ENCODE measurements around the gene PI4KA. TPM values are rescaled to one million over a fixed set of nuclear protein-coding genes. Genes with fewer than 3 reads are reported as not detected.
A peak's percentile ranks its signal among the peaks of the same experiment; 100 is the strongest.

PI4KA gene
- total RNA-seq, 2 experiments from 2014 or later: 103 to 113 TPM

GRCh38 chr22:20815477-20816050 lies 43.0 kb downstream of the PI4KA start:
- ChIA-PET CTCF (interaction anchor here (0.6 to 1.5 kb wide), 3 partner anchors 31 to 245 kb away, joined by 3 to 5 read pairs (median 4); no protein-coding TSS in a partner anchor), POLR2A (no interaction called here)
- peaks cover 19% of the 10 kb centered on the region for H3K4me1 Mint-ChIP-seq
- H3K4me3 Mint-ChIP-seq: no peak overlapping the region
- no peak for DNase-seq
- H3K27me3 Mint-ChIP-seq: no peaks in the 10 kb centered on the region
- no peaks in the 10 kb centered on the region for H3K9me3 Mint-ChIP-seq
- peaks cover 55% of the 10 kb centered on the region for H3K36me3 Mint-ChIP-seq (ENCODE audit: low read depth)
- H3K27ac Mint-ChIP-seq: no peak overlapping the region

GRCh38 chr22:20814221-20814808 lies 44.3 kb downstream of the PI4KA start:
- Mint-ChIP-seq H3K27me3 (no peaks in the 10 kb centered on the region), H3K4me1 (peaks cover 21% of the 10 kb centered on the region), H3K27ac (no peak overlapping the region), H3K9me3 (no peaks in the 10 kb centered on the region), H3K4me3 (no peak overlapping the region), H3K36me3 (ENCODE audit: low read depth) (peaks cover 56% of the 10 kb centered on the region)
- CTCF ChIA-PET: no interaction called here
- POLR2A ChIA-PET: no interaction called here
- no peak for DNase-seq

- POLR2A ChIA-PET: no interaction called here
- peaks cover 21% of the 10 kb centered on the region for H3K4me1 Mint-ChIP-seq
- H3K4me3 Mint-ChIP-seq: no peak overlapping the region
- no peak for DNase-seq
- H3K27me3 Mint-ChIP-seq: no peaks in the 10 kb centered on the region
- H3K27ac Mint-ChIP-seq: no peak overlapping the region
- H3K36me3 Mint-ChIP-seq (ENCODE audit: low read depth): peaks cover 57% of the 10 kb centered on the region
- CTCF ChIA-PET: interaction anchor here (0.8 to 1.6 kb wide), 2 partner anchors 9 kb away, joined by 3 read pairs; no protein-coding TSS in a partner anchor
- H3K9me3 Mint-ChIP-seq: no peaks in the 10 kb centered on the region
Observed at GRCh38 chr22:20813056-20813455, 45.6 kb downstream of the PI4KA start.

GRCh38 chr22:20811971-20812660 lies 46.5 kb downstream of the PI4KA start:
- H3K36me3 Mint-ChIP-seq (ENCODE audit: low read depth): peaks cover 60% of the 10 kb centered on the region
- POLR2A ChIA-PET: no interaction called here

GRCh38 chr22:20811171-20811570 lies 47.4 kb downstream of the PI4KA start:
- Mint-ChIP-seq H3K9me3 (no peaks in the 10 kb centered on the region), H3K27ac (peak overlapping the region; percentile 78), H3K4me1 (peaks cover 21% of the 10 kb centered on the region), H3K27me3 (no peaks in the 10 kb centered on the region), H3K4me3 (no peak overlapping the region), H3K36me3 (ENCODE audit: low read depth) (peaks cover 56% of the 10 kb centered on the region)
- CTCF ChIA-PET: interaction anchor here (0.6 to 1.1 kb wide), 3 partner anchors 9 to 42 kb away, joined by 3 to 4 read pairs (median 3); no protein-coding TSS in a partner anchor
- no peak for DNase-seq
- POLR2A ChIA-PET: no interaction called here

More at GRCh38 chr22:20811971-20812660, 46.5 kb downstream of the PI4KA start:
- peaks cover 21% of the 10 kb centered on the region for H3K4me1 Mint-ChIP-seq
- DNase-seq: no peak
- CTCF ChIA-PET: interaction anchor here (0.6 to 1.6 kb wide), 3 partner anchors 8 to 10 kb away, joined by 3 read pairs; no protein-coding TSS in a partner anchor
- H3K9me3 Mint-ChIP-seq: no peaks in the 10 kb centered on the region
- H3K27ac Mint-ChIP-seq: no peak overlapping the region
- no peaks in the 10 kb centered on the region for H3K27me3 Mint-ChIP-seq
- no peak overlapping the region for H3K4me3 Mint-ChIP-seq

- H3K36me3 Mint-ChIP-seq (ENCODE audit: low read depth): peaks cover 57% of the 10 kb centered on the region
- H3K4me1 Mint-ChIP-seq: peaks cover 21% of the 10 kb centered on the region
- peak; percentile 62 for DNase-seq
- H3K4me3 Mint-ChIP-seq: no peak overlapping the region
- POLR2A ChIA-PET: no interaction called here
- CTCF ChIA-PET: interaction anchor here (1.1 kb wide), 2 partner anchors 14 to 43 kb away, joined by 3 to 4 read pairs; no protein-coding TSS in a partner anchor
- H3K27ac Mint-ChIP-seq: peak overlapping the region; percentile 78
- no peaks in the 10 kb centered on the region for H3K27me3 Mint-ChIP-seq
- H3K9me3 Mint-ChIP-seq: no peaks in the 10 kb centered on the region
Observed at GRCh38 chr22:20810645-20811044, 48.0 kb downstream of the PI4KA start.

GRCh38 chr22:20809538-20810185 lies 48.9 kb downstream of the PI4KA start:
- POLR2A ChIA-PET: no interaction called here
- Mint-ChIP-seq H3K9me3 (no peaks in the 10 kb centered on the region), H3K4me3 (no peak overlapping the region), H3K4me1 (peaks cover 21% of the 10 kb centered on the region), H3K36me3 (ENCODE audit: low read depth) (peaks cover 61% of the 10 kb centered on the region), H3K27ac (peak overlapping the region; percentile 36), H3K27me3 (no peaks in the 10 kb centered on the region)
- DNase-seq: no peak
- CTCF ChIA-PET: interaction anchor here (0.8 to 0.9 kb wide), 2 partner anchors 9 to 11 kb away, joined by 3 read pairs; no protein-coding TSS in a partner anchor

GRCh38 chr22:20808844-20809243 lies 49.8 kb downstream of the PI4KA start:
- CTCF ChIA-PET: interaction anchor here (0.8 to 0.9 kb wide), 2 partner anchors 9 to 10 kb away, joined by 3 read pairs; no protein-coding TSS in a partner anchor
- Mint-ChIP-seq H3K9me3 (no peaks in the 10 kb centered on the region), H3K27ac (no peak overlapping the region), H3K27me3 (no peaks in the 10 kb centered on the region), H3K36me3 (ENCODE audit: low read depth) (peaks cover 62% of the 10 kb centered on the region), H3K4me3 (no peak overlapping the region), H3K4me1 (peaks cover 18% of the 10 kb centered on the region)
- POLR2A ChIA-PET: no interaction called here
- DNase-seq: no peak

- Mint-ChIP-seq H3K36me3 (ENCODE audit: low read depth) (peaks cover 56% of the 10 kb centered on the region), H3K27ac (no peak overlapping the region), H3K4me1 (peaks cover 17% of the 10 kb centered on the region), H3K27me3 (no peaks in the 10 kb centered on the region), H3K4me3 (no peak overlapping the region), H3K9me3 (no peaks in the 10 kb centered on the region)
- ChIA-PET CTCF (no interaction called here), POLR2A (no interaction called here)
- DNase-seq: no peak
Observed at GRCh38 chr22:20807315-20807752, 51.3 kb downstream of the PI4KA start.

GRCh38 chr22:20805972-20806471 lies 52.6 kb downstream of the PI4KA start:
- Mint-ChIP-seq H3K4me3 (no peak overlapping the region), H3K4me1 (peaks cover 7% of the 10 kb centered on the region), H3K27ac (no peak overlapping the region), H3K36me3 (ENCODE audit: low read depth) (peaks cover 51% of the 10 kb centered on the region), H3K9me3 (no peaks in the 10 kb centered on the region), H3K27me3 (no peaks in the 10 kb centered on the region)
- ChIA-PET POLR2A (no interaction called here), CTCF (no interaction called here)
- no peak for DNase-seq

GRCh38 chr22:20804650-20805049 lies 54.0 kb downstream of the PI4KA start:
- Mint-ChIP-seq H3K9me3 (no peaks in the 10 kb centered on the region), H3K4me3 (no peak overlapping the region), H3K4me1 (no peaks in the 10 kb centered on the region), H3K27me3 (no peaks in the 10 kb centered on the region), H3K27ac (no peak overlapping the region), H3K36me3 (ENCODE audit: low read depth) (peaks cover 42% of the 10 kb centered on the region)
- no peak for DNase-seq
- ChIA-PET POLR2A (no interaction called here), CTCF (interaction anchor here (1.3 kb wide), 1 partner anchor 12 kb away, joined by 3 read pairs; no protein-coding TSS in a partner anchor)

GRCh38 chr22:20803696-20804324 lies 54.8 kb downstream of the PI4KA start:
- H3K4me1 Mint-ChIP-seq: no peaks in the 10 kb centered on the region
- peaks cover 37% of the 10 kb centered on the region for H3K36me3 Mint-ChIP-seq (ENCODE audit: low read depth)
- no peaks in the 10 kb centered on the region for H3K27me3 Mint-ChIP-seq
- H3K4me3 Mint-ChIP-seq: no peak overlapping the region
- DNase-seq: peak; percentile 55
- H3K27ac Mint-ChIP-seq: no peak overlapping the region
- ChIA-PET CTCF (interaction anchor here (1.0 to 1.3 kb wide), 2 partner anchors 9 to 11 kb away, joined by 3 read pairs; no protein-coding TSS in a partner anchor), POLR2A (no interaction called here)
- no peaks in the 10 kb centered on the region for H3K9me3 Mint-ChIP-seq
